ENCODE results near the gene AMFR. TPM values are rescaled to one million over a fixed set of nuclear protein-coding genes. Genes with fewer than 3 reads are reported as not detected.

Gene AMFR
- total RNA-seq, 2 donors from 2014 or later, result 87.7 to 130 TPM

- intact Hi-C loops (cut with DNase I), result no loop called here
- TF ChIP-seq POLR2A (IDR thresholded peaks at IDR 0.05), result no peak
- TF ChIP-seq, protein P1, sequence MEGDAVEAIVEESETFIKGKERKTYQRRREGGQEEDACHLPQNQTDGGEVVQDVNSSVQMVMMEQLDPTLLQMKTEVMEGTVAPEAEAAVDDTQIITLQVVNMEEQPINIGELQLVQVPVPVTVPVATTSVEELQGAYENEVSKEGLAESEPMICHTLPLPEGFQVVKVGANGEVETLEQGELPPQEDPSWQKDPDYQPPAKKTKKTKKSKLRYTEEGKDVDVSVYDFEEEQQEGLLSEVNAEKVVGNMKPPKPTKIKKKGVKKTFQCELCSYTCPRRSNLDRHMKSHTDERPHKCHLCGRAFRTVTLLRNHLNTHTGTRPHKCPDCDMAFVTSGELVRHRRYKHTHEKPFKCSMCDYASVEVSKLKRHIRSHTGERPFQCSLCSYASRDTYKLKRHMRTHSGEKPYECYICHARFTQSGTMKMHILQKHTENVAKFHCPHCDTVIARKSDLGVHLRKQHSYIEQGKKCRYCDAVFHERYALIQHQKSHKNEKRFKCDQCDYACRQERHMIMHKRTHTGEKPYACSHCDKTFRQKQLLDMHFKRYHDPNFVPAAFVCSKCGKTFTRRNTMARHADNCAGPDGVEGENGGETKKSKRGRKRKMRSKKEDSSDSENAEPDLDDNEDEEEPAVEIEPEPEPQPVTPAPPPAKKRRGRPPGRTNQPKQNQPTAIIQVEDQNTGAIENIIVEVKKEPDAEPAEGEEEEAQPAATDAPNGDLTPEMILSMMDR (IDR thresholded peaks at IDR 0.05), result no peak
- 59 to 65% methylated on average over 4 of the region's 4 CpGs for WGBS, 2 donors
- Histone ChIP-seq H3K27me3 (no peaks in the 10 kb centered on the region), H3K27ac (no peak overlapping the region), H3K4me3 (no peak overlapping the region), H3K4me1 (peaks cover 47% of the 10 kb centered on the region), H3K36me3 (replicated peaks in 1 of 2; ENCODE audit: insufficient read depth in 1 of 2, low read depth in 2 of 2) (no peaks in the 10 kb centered on the region), H3K9me3 (no peaks in the 10 kb centered on the region)
- ATAC-seq (no peak), DNase-seq (no peak)
These were observed 2.4 kb downstream of the AMFR start for GRCh38 chr16:56422896-56423441.

GRCh38 chr16:56421976-56422669 is 3.2 kb downstream of the AMFR start:
- no peaks in the 10 kb centered on the region for H3K36me3 ChIP-seq (replicated peaks in 1 of 2; ENCODE audit: insufficient read depth in 1 of 2, low read depth in 2 of 2)
- no peaks in the 10 kb centered on the region for H3K9me3 ChIP-seq
- no peak for ATAC-seq
- no peak overlapping the region for H3K4me3 ChIP-seq
- DNase-seq, result no peak
- WGBS, 2 donors, result 82 to 87% methylated on average over 5 of the region's 5 CpGs
- TF ChIP-seq, protein P1 (IDR thresholded peaks at IDR 0.05), result no peak
- no peak for TF ChIP-seq POLR2A (IDR thresholded peaks at IDR 0.05)
- intact Hi-C loops (cut with DNase I), result no loop called here
- H3K27ac ChIP-seq, result no peak overlapping the region
- H3K27me3 ChIP-seq, result no peaks in the 10 kb centered on the region
- H3K4me1 ChIP-seq, result peaks cover 47% of the 10 kb centered on the region

GRCh38 chr16:56421313-56421712 is 4.0 kb downstream of the AMFR start:
- intact Hi-C loops (cut with DNase I), result no loop called here
- Histone ChIP-seq H3K4me3 (no peak overlapping the region), H3K36me3 (replicated peaks in 1 of 2; ENCODE audit: insufficient read depth in 1 of 2, low read depth in 2 of 2) (no peaks in the 10 kb centered on the region), H3K27me3 (no peaks in the 10 kb centered on the region), H3K9me3 (no peaks in the 10 kb centered on the region), H3K27ac (no peak overlapping the region), H3K4me1 (peaks cover 47% of the 10 kb centered on the region)
- DNase-seq (no peak), ATAC-seq (no peak)
- 79 to 87% methylated on average over 2 of the region's 2 CpGs for WGBS, 2 donors
- no peak for TF ChIP-seq POLR2A (IDR thresholded peaks at IDR 0.05)

DNA sequence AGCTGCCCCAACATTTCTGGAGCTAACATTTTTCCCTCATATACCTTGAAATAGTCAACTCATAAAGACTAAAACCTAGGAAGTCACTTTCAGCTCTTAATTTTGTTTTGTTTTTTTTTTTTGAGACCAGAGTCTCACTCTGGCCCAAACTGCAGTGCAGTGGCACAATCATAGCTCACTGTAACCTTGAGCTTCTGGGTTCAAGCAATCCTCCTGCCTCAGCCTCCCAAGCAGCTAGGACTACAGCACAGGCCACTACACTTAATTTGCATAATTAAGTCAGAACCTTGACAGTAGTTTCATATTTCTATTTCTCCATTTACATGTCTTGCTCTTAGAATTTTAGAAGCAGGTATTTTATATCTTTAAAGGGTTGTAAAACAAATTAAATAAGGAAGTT is 4.7 kb downstream of the AMFR start:
- no peak for DNase-seq
- no peak for ATAC-seq
- no peaks in the 10 kb centered on the region for H3K9me3 ChIP-seq
- no peak overlapping the region for H3K4me3 ChIP-seq
- H3K27me3 ChIP-seq, result no peaks in the 10 kb centered on the region
- peaks cover 47% of the 10 kb centered on the region for H3K4me1 ChIP-seq
- no peaks in the 10 kb centered on the region for H3K36me3 ChIP-seq (replicated peaks in 1 of 2; ENCODE audit: insufficient read depth in 1 of 2, low read depth in 2 of 2)
- intact Hi-C loops (cut with DNase I), result no loop called here
- peak overlapping the region in 2 of 4 donors; percentile 32 to 33 for H3K27ac ChIP-seq
- TF ChIP-seq POLR2A (IDR thresholded peaks at IDR 0.05), result no peak
- TF ChIP-seq, protein P1 (IDR thresholded peaks at IDR 0.05), result no peak

DNA sequence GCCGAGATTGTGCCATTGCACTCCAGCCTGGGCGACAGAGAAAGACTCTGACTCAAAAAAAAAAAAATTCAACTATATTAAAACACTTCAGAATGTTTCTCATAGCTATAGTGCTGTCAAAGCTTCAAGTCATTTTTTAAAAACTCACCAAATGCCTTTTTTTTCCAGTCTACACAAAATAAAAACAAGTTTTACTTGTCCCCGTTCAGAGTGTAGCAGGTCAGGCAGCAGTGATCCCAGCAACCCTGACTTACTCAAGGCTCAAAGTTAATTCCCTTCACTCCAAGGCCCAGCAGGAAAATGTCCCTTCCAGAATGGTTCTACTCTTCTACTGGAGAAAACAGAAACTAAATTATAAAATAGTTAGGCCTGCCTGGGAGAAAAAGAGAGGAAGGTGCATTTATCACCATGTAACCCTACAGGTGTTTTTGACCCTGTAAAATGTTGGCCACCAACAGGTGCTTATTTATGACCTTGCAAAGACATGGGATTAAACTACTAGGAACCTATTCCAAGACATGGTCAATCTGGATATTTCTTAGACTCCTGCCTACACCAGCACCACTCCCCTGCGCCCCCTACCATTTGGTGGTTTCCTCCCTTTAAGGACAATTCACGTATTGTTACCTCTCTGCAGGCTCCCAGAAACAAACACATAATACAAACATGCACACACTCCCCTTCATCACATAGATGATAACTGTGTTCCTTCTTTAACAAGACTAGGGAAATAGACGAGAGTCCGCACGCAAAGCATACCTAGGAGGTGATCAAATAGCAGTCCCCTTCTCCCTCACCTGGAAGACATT is 5.4 kb downstream of the AMFR start:
- Histone ChIP-seq H3K4me1 (peaks cover 47% of the 10 kb centered on the region), H3K9me3 (no peaks in the 10 kb centered on the region), H3K27ac (peak overlapping the region in 2 of 4 donors; percentile 33 to 37), H3K4me3 (no peak overlapping the region), H3K27me3 (no peaks in the 10 kb centered on the region), H3K36me3 (replicated peaks in 1 of 2; ENCODE audit: insufficient read depth in 1 of 2, low read depth in 2 of 2) (no peaks in the 10 kb centered on the region)
- intact Hi-C loops (cut with DNase I), result no loop called here
- DNase-seq (no peak), ATAC-seq (no peak)
- no peak for TF ChIP-seq POLR2A (IDR thresholded peaks at IDR 0.05)
- TF ChIP-seq, protein P1 (IDR thresholded peaks at IDR 0.05), result no peak
- WGBS, 2 donors, result 48 to 51% methylated on average over 8 of the region's 8 CpGs
